Subcutaneous adipose tissue (tissue), 4 donors: ENCODE measurements around the gene MANBA. TPM values are rescaled to one million over a fixed set of nuclear protein-coding genes. Genes with fewer than 3 reads are reported as not detected.

Source experiments
- CTCF ChIP-seq: fragments of 450-650 bp; IDR thresholded peaks from one replicate; pipeline ENCODE4 v1.5.1; 2016; ENCODE audit warnings: low read depth, mild to moderate bottlenecking, control low read depth, antibody characterized with exemption, moderate library complexity
- total RNA-seq, 4 donors: library from RNA; depleted of rRNA; stranded (reverse); fragments of >200 nt; gene quantifications; one replicate each; pipeline ENCODE4 v1.1.0, GENCODE V29; 2016

Gene MANBA
- total RNA-seq, 4 donors from 2014 or later, result 26.8 to 97.2 (median 47.0) TPM

- no peak for TF ChIP-seq CTCF
These were observed 47.7 kb downstream of the MANBA start for GRCh38 chr4:102713096-102713495.

- TF ChIP-seq CTCF, result no peak
These were observed 49.8 kb downstream of the MANBA start for GRCh38 chr4:102710986-102711385.

- no peak for TF ChIP-seq CTCF
These were observed 53.6 kb downstream of the MANBA start for GRCh38 chr4:102707150-102707549.

- TF ChIP-seq CTCF, result no peak
These were observed 55.3 kb downstream of the MANBA start for GRCh38 chr4:102705391-102705935.

- TF ChIP-seq CTCF, result no peak
These were observed 64.0 kb downstream of the MANBA start for GRCh38 chr4:102696758-102697157.

- no peak for TF ChIP-seq CTCF
These were observed 66.0 kb downstream of the MANBA start for GRCh38 chr4:102694791-102695190.

- no peak for TF ChIP-seq CTCF
These were observed 66.9 kb downstream of the MANBA start for GRCh38 chr4:102693861-102694260.
